Osteoblast (primary cell): ENCODE measurements around the gene KMT2A. TPM values are rescaled to one million over a fixed set of nuclear protein-coding genes. Genes with fewer than 3 reads are reported as not detected.

Source experiments
- DNase-seq: peaks from one replicate; pipeline ENCODE4 v3.0.0; 2011; ENCODE audit warnings: low spot score, mixed read lengths; ENCODE audit not compliant: insufficient read length; ENCODE audit errors: missing footprints
- H2AFZ ChIP-seq: 2 replicates; pipeline ENCODE4 v1.6.0; 2011; ENCODE audit warnings: mild to moderate bottlenecking, low read length
- H3K27ac ChIP-seq: 2 replicates; pipeline ENCODE4 v1.5.1; 2011; ENCODE audit warnings: mild to moderate bottlenecking, low read depth, low read length, moderate library complexity
- H3K27me3 ChIP-seq: 2 replicates; pipeline ENCODE4 v1.6.0; 2012; ENCODE audit warnings: mild to moderate bottlenecking, control low read depth, inconsistent platforms, low read length, moderate library complexity; ENCODE audit not compliant: insufficient read depth
- H3K36me3 ChIP-seq: 2 replicates; pipeline ENCODE4 v1.5.1; 2011; ENCODE audit warnings: mild to moderate bottlenecking, low read length, control low read depth, moderate library complexity; ENCODE audit not compliant: insufficient read depth
- H3K4me1 ChIP-seq: 2 replicates; pipeline ENCODE4 v1.5.1; 2011; ENCODE audit warnings: mild to moderate bottlenecking, low read length, control low read depth, moderate library complexity; ENCODE audit not compliant: insufficient read depth
- H3K4me2 ChIP-seq: 2 replicates; pipeline ENCODE4 v1.6.0; 2011; ENCODE audit warnings: mild to moderate bottlenecking, low read length; ENCODE audit not compliant: insufficient read depth
- H3K4me3 ChIP-seq: fragments of 200-600 bp; sonication (generic); 3 replicates; pipeline ENCODE4 v1.5.1; 2012; ENCODE audit warnings: mild to moderate bottlenecking, low read length, inconsistent platforms; ENCODE audit not compliant: insufficient read depth
- H3K79me2 ChIP-seq: 2 replicates; pipeline ENCODE4 v1.6.0; 2012; ENCODE audit warnings: mild to moderate bottlenecking, low read length, control low read depth, inconsistent platforms; ENCODE audit not compliant: insufficient read depth
- H3K9me3 ChIP-seq: 2 replicates; pipeline ENCODE4 v1.5.1; 2011; ENCODE audit warnings: low read depth, low read length, control low read depth
- H4K20me1 ChIP-seq: 2 replicates; pipeline ENCODE4 v1.6.0; 2012; ENCODE audit warnings: mild to moderate bottlenecking, low read length, control low read depth; ENCODE audit not compliant: insufficient read depth
- CTCF ChIP-seq: IDR thresholded peaks from 2 replicates; pipeline ENCODE4 v1.5.1; 2011; ENCODE audit warnings: mild to moderate bottlenecking, low read depth, low read length, moderate library complexity; ENCODE audit errors: extremely low read depth
- total RNA-seq: library from RNA; depleted of rRNA; stranded (reverse); fragments of >200 nt; gene quantifications from 2 replicates; pipeline ENCODE4 v1.2.3, GENCODE V29; 2012

The KMT2A gene
- total RNA-seq, 1 donor = 38.4 TPM

GRCh38 chr11:118410055-118410745 is 26.1 kb upstream of the KMT2A start:
- Histone ChIP-seq H3K36me3 (peaks cover 33% of the 10 kb centered on the region), H3K79me2 (peaks cover 40% of the 10 kb centered on the region), H3K9me3 (no peaks in the 10 kb centered on the region), H3K4me3 (no peak overlapping the region), H3K4me1 (peaks cover 5% of the 10 kb centered on the region), H3K27ac (no peak overlapping the region), H3K27me3 (no peaks in the 10 kb centered on the region), H2AFZ (no peak overlapping the region), H4K20me1 (peaks cover 18% of the 10 kb centered on the region), H3K4me2 (no peak overlapping the region)
- no peak for TF ChIP-seq CTCF
- no peak for DNase-seq

GRCh38 chr11:118411530-118411929 is 24.8 kb upstream of the KMT2A start:
- H3K79me2 ChIP-seq = peaks cover 27% of the 10 kb centered on the region
- no peaks in the 10 kb centered on the region for H3K27me3 ChIP-seq
- H3K9me3 ChIP-seq = no peaks in the 10 kb centered on the region
- peak; percentile 14 for DNase-seq
- H4K20me1 ChIP-seq = peaks cover 13% of the 10 kb centered on the region
- H3K36me3 ChIP-seq = peaks cover 24% of the 10 kb centered on the region
- H2AFZ ChIP-seq = no peak overlapping the region
- H3K27ac ChIP-seq = no peak overlapping the region
- TF ChIP-seq CTCF = no peak
- no peak overlapping the region for H3K4me3 ChIP-seq
- H3K4me1 ChIP-seq = peaks cover 10% of the 10 kb centered on the region
- no peak overlapping the region for H3K4me2 ChIP-seq

- Histone ChIP-seq H4K20me1 (peaks cover 11% of the 10 kb centered on the region), H3K4me2 (no peak overlapping the region), H3K9me3 (no peaks in the 10 kb centered on the region), H3K4me3 (no peak overlapping the region), H2AFZ (no peak overlapping the region), H3K36me3 (peaks cover 12% of the 10 kb centered on the region), H3K4me1 (peaks cover 7% of the 10 kb centered on the region), H3K27me3 (no peaks in the 10 kb centered on the region), H3K79me2 (peaks cover 16% of the 10 kb centered on the region), H3K27ac (no peak overlapping the region)
- no peak for TF ChIP-seq CTCF
- no peak for DNase-seq
These were observed 23.4 kb upstream of the KMT2A start for GRCh38 chr11:118412921-118413320.

GRCh38 chr11:118415062-118415738 is 21.1 kb upstream of the KMT2A start:
- Histone ChIP-seq H3K4me2 (no peak overlapping the region), H4K20me1 (no peaks in the 10 kb centered on the region), H3K79me2 (peaks cover 2% of the 10 kb centered on the region), H3K4me3 (no peak overlapping the region), H3K27ac (no peak overlapping the region), H3K27me3 (no peaks in the 10 kb centered on the region), H2AFZ (no peak overlapping the region), H3K9me3 (no peaks in the 10 kb centered on the region), H3K36me3 (no peaks in the 10 kb centered on the region), H3K4me1 (peaks cover 7% of the 10 kb centered on the region)
- no peak for DNase-seq
- no peak for TF ChIP-seq CTCF
